Colonic mucosa (tissue), 4 donors: ENCODE results near the gene MAMLD1. TPM values are rescaled to one million over a fixed set of nuclear protein-coding genes. Genes with fewer than 3 reads are reported as not detected.

ENCODE experiments used
- DNase-seq: peaks from one replicate; pipeline ENCODE4 v3.0.0-alpha.2; 2020
- H3K27ac ChIP-seq: fragments of 200-600 bp; one replicate; pipeline ENCODE4 v1.8.0; 2021
- H3K27me3 ChIP-seq: fragments of 200-600 bp; one replicate; pipeline ENCODE4 v1.8.0; 2021
- H3K36me3 ChIP-seq: fragments of 200-600 bp; one replicate; pipeline ENCODE4 v1.8.0; 2021
- H3K4me1 ChIP-seq: fragments of 200-600 bp; one replicate; pipeline ENCODE4 v1.8.0; 2021; ENCODE audit warnings: mild to moderate bottlenecking
- H3K4me3 ChIP-seq: fragments of 200-600 bp; one replicate; pipeline ENCODE4 v1.8.0; 2021
- H3K9ac ChIP-seq, 2 donors: one replicate each; pipeline ENCODE4 v1.7.0; 2013; ENCODE audit warnings: control low read depth in 2 of 2, low read depth in 2 of 2, low read length in 2 of 2
- H3K9me3 ChIP-seq: fragments of 200-600 bp; one replicate; pipeline ENCODE4 v1.8.0; 2021
- intact Hi-C: fragments of 100-400 bp; cut with DNase I; formaldehyde crosslinking; loops from one replicate; pipeline ENCODE4 v1.14.1; 2022
- total RNA-seq, 2 donors: library from RNA; stranded (reverse); fragmentation: NEBNext Ultra II Directional in 1 of 2; extraction: Animal tissue kit (Norgen Biotek cat#: 25700) in 1 of 2; gene quantifications; one replicate each; pipeline ENCODE4 v1.2.1, GENCODE V29; 2021
- TF ChIP-seq, protein P1 (sequence below): fragments of 200-600 bp; IDR thresholded peaks from one replicate; pipeline ENCODE4 v1.8.0; 2022; ENCODE audit warnings: antibody characterized with exemption, mild to moderate bottlenecking
- donor health status: healthy.
- donor health status: DM: no; HTN: no; CAD: no.
- donor health status: DM: no; HTN: no; CAD: no.

The MAMLD1 gene
- total RNA-seq, 2 donors from 2014 or later = 0.49 to 0.93 TPM

DNA sequence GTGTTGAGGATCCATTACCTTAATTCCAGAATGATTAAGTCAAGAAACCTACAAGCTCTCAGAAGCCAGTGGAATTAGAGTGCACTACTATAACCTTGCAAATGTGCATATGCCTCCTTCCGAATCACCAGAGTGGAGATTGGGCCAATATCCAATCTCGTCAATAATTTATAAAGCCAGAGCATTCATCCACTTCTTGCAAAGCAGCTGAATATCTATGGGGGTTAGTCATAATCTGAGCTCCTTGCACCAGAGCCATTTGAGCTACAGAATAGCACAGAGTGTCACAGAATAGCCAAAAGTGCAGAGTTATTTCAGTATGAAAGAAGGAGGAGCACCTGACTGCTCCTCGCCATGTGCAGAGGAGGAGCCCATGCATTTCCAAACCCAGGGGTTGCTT is 136.1 kb downstream of the MAMLD1 start:
- TF ChIP-seq, protein P1, sequence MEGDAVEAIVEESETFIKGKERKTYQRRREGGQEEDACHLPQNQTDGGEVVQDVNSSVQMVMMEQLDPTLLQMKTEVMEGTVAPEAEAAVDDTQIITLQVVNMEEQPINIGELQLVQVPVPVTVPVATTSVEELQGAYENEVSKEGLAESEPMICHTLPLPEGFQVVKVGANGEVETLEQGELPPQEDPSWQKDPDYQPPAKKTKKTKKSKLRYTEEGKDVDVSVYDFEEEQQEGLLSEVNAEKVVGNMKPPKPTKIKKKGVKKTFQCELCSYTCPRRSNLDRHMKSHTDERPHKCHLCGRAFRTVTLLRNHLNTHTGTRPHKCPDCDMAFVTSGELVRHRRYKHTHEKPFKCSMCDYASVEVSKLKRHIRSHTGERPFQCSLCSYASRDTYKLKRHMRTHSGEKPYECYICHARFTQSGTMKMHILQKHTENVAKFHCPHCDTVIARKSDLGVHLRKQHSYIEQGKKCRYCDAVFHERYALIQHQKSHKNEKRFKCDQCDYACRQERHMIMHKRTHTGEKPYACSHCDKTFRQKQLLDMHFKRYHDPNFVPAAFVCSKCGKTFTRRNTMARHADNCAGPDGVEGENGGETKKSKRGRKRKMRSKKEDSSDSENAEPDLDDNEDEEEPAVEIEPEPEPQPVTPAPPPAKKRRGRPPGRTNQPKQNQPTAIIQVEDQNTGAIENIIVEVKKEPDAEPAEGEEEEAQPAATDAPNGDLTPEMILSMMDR = no peak
- H3K27me3 ChIP-seq = no peaks in the 10 kb centered on the region
- H3K27ac ChIP-seq = no peak overlapping the region
- H3K9ac ChIP-seq = no peak overlapping the region
- no peak overlapping the region for H3K4me3 ChIP-seq
- no peaks in the 10 kb centered on the region for H3K4me1 ChIP-seq
- H3K9me3 ChIP-seq = no peaks in the 10 kb centered on the region
- intact Hi-C loops = no loop called here
- DNase-seq = no peak
- H3K36me3 ChIP-seq = no peaks in the 10 kb centered on the region

DNA sequence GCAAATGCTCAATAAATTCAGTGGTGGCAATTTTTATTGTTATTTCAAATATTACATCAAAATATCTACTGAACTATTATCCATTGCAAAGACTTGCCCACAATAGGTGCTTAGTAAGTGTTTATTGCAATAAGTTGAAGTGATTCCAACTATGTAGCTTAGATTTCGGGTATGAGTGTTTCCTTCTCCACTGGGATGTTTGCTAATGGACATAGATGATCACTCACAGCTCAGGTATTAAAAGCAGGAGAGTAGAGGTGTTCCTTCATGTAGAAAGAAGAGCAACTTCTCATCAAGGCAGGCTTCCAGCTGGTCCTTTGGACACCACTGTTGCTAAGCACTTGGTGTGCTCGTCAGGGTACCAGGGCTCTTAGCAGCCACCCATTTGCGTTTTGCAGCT is 139.0 kb downstream of the MAMLD1 start:
- H3K27me3 ChIP-seq = no peaks in the 10 kb centered on the region
- no peak overlapping the region for H3K27ac ChIP-seq
- no peak overlapping the region for H3K9ac ChIP-seq
- intact Hi-C loops = no loop called here
- TF ChIP-seq, protein P1 = no peak
- DNase-seq = no peak
- H3K36me3 ChIP-seq = no peaks in the 10 kb centered on the region
- H3K9me3 ChIP-seq = no peaks in the 10 kb centered on the region
- no peaks in the 10 kb centered on the region for H3K4me1 ChIP-seq
- no peak overlapping the region for H3K4me3 ChIP-seq

DNA sequence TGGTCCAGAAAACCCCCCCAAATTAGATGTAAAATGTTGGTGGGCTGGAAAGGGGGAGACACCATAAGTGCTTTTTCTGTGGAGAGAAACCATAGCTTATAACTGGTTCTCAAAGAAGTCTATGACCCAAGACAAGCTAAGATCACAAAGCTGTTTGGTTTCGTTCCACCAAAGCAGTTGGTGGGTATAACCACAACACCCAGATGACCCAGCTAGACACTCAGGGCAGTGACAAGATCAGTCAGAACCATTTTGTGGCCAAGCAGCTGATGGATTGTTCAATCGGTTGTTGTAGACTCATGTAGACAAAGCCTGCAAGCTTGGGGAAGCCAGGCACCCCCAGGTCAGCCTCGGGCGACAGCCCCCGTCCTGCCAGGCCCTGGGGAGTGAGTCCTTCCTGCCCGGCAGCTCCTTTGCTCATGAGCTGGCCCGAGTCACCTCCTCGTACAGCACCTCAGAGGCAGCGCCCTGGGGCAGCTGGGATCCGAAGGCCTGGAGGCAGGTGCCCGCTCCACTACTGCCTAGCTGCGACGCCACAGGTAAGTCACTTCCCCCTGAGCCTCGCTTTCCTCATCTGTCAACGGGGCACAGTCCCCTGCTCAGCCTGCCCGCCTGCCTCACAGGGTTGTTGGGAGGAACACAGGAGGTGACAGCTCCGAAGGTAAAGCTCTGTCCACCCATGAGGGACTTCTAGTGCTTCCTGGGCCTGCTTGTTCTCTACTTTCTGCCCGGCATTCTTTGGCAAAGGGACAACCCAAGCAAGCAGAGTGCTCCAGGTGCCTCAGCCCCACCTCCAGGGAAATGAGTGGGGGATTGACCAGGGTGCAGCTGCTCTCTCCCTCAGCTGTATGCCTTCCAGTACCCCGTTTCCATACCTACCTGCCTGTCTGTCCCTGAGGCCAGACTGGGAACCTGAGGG is 140.1 kb downstream of the MAMLD1 start:
- DNase-seq = no peak
- TF ChIP-seq, protein P1 = no peak
- peaks cover 4% of the 10 kb centered on the region for H3K4me1 ChIP-seq
- no peaks in the 10 kb centered on the region for H3K27me3 ChIP-seq
- intact Hi-C loops = no loop called here
- H3K27ac ChIP-seq = no peak overlapping the region
- H3K4me3 ChIP-seq = no peak overlapping the region
- no peak overlapping the region for H3K9ac ChIP-seq
- no peaks in the 10 kb centered on the region for H3K36me3 ChIP-seq
- no peaks in the 10 kb centered on the region for H3K9me3 ChIP-seq

DNA sequence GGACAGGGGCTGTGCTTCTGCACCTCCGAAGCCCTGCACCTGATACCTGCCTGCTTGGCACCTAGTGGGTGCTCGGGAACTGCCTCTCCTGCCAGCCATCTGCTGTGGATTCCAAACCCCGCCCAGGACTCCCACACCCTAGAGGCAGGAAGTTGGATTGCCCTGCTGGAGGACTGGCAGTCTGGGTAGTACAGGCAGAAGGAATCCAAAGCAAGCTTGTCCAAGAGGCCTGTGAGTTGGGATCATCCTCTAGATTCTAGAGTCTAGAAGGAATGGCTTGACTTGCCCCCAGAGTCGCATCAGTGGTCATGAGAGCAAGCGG is 140.7 kb downstream of the MAMLD1 start:
- no peak overlapping the region for H3K4me3 ChIP-seq
- no peaks in the 10 kb centered on the region for H3K9me3 ChIP-seq
- peaks cover 4% of the 10 kb centered on the region for H3K4me1 ChIP-seq
- TF ChIP-seq, protein P1 = no peak
- DNase-seq = peak; percentile 64
- intact Hi-C loops = no loop called here
- no peaks in the 10 kb centered on the region for H3K36me3 ChIP-seq
- H3K9ac ChIP-seq = no peak overlapping the region
- no peaks in the 10 kb centered on the region for H3K27me3 ChIP-seq
- H3K27ac ChIP-seq = no peak overlapping the region

DNA sequence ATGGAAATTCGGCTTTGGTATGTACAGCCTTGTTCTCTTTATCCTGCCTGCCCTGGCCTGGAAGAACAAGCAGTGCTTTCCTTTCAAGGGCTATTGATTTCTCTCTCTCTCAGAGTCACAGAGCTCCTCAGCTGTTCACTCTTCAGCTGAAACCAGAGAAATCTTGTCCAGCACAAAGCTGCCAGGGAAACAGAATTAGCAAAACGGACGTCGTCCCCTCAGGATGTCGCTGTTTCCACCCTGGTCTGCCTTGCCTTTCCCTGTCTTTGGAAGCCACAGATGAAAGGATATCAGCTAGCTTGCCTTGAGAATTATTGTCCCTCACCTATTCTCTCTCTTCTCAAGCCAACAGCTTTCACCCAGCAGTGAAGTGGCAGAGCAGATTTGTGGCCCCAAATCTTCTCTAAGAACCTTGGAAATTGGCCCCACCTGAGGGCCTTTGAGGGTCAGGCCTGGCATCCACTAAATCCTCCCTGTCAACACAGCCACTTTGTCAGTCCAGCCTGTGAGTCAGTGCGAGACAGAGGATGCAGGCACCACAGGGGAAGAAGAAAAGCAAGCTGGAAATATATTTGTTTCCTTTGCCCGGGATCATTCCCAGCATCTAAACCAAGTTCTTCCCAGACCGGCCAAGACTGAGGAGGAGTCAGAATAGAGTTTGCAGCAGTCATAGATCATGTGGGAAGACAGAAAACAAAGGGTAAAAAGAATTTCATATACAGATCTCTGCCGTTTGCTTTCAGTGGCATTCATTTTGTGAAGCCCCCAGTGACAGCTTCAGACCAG is 141.5 kb downstream of the MAMLD1 start:
- H3K36me3 ChIP-seq = no peaks in the 10 kb centered on the region
- H3K4me1 ChIP-seq = peaks cover 4% of the 10 kb centered on the region
- no peaks in the 10 kb centered on the region for H3K27me3 ChIP-seq
- intact Hi-C loops = no loop called here
- TF ChIP-seq, protein P1 = no peak
- H3K9me3 ChIP-seq = no peaks in the 10 kb centered on the region
- H3K9ac ChIP-seq = no peak overlapping the region
- H3K27ac ChIP-seq = no peak overlapping the region
- H3K4me3 ChIP-seq = no peak overlapping the region
- DNase-seq = no peak
